A204.1 (cell line): ENCODE measurements around the gene DSTYK.

ENCODE experiments used
- FAIRE-seq: peaks from 2 replicates; lab custom pipeline; 2012; peaks lifted over from hg19 to GRCh38; lab: Jason Lieb, UNC

Gene DSTYK

GRCh38 chr1:205211169-205211838 is at the start of gene DSTYK:
Gene DSTYK, minus strand, starts transcription at chr1:205211702. Its CDS starts 167 bp downstream, at chr1:205211535.
- FAIRE-seq: peak; percentile 16

GRCh38 chr1:205259998-205260397 is 48.5 kb upstream of the DSTYK start:
- FAIRE-seq: no peak

- FAIRE-seq: no peak
Measured at GRCh38 chr1:205259324-205259832, 47.9 kb upstream of the DSTYK start.

GRCh38 chr1:205258719-205259118 is 47.2 kb upstream of the DSTYK start:
- FAIRE-seq: no peak

GRCh38 chr1:205258261-205258691 is 46.8 kb upstream of the DSTYK start:
- FAIRE-seq: no peak

- no peak for FAIRE-seq
Measured at GRCh38 chr1:205257735-205258134, 46.2 kb upstream of the DSTYK start.

- FAIRE-seq: no peak
Measured at GRCh38 chr1:205256951-205257625, 45.6 kb upstream of the DSTYK start.

- FAIRE-seq: no peak
Measured at GRCh38 chr1:205255941-205256780, 44.7 kb upstream of the DSTYK start.

GRCh38 chr1:205251576-205251975 is 40.1 kb upstream of the DSTYK start:
- no peak for FAIRE-seq

- no peak for FAIRE-seq
Measured at GRCh38 chr1:205250699-205251098, 39.2 kb upstream of the DSTYK start.

- no peak for FAIRE-seq
Measured at GRCh38 chr1:205249651-205250050, 38.1 kb upstream of the DSTYK start.

GRCh38 chr1:205248793-205249601 is 37.5 kb upstream of the DSTYK start:
- FAIRE-seq: no peak

- FAIRE-seq: no peak
Measured at GRCh38 chr1:205247130-205247921, 35.8 kb upstream of the DSTYK start.

- FAIRE-seq: no peak
Measured at GRCh38 chr1:205246351-205247119, 35.0 kb upstream of the DSTYK start.

GRCh38 chr1:205245096-205245495 is 33.6 kb upstream of the DSTYK start:
- no peak for FAIRE-seq

- no peak for FAIRE-seq
Measured at GRCh38 chr1:205244384-205244783, 32.9 kb upstream of the DSTYK start.

GRCh38 chr1:205243350-205244191 is 32.1 kb upstream of the DSTYK start:
- no peak for FAIRE-seq

- FAIRE-seq: no peak
Measured at GRCh38 chr1:205241366-205242030, 30.0 kb upstream of the DSTYK start.

- no peak for FAIRE-seq
Measured at GRCh38 chr1:205240569-205240968, 29.1 kb upstream of the DSTYK start.
